NCI-H146 (cell line): Measurements from ENCODE around the gene SPATA33.
"Not testable (repeated sequence)": the region's sequence is repeated elsewhere in the genome, so short reads cannot be mapped to it uniquely, and the experiment has no call there.

ENCODE experiments used
- DNase-seq: peaks from one replicate; lab custom pipeline; 2025; lab: John Stamatoyannopoulos, UW

The SPATA33 gene

DNA sequence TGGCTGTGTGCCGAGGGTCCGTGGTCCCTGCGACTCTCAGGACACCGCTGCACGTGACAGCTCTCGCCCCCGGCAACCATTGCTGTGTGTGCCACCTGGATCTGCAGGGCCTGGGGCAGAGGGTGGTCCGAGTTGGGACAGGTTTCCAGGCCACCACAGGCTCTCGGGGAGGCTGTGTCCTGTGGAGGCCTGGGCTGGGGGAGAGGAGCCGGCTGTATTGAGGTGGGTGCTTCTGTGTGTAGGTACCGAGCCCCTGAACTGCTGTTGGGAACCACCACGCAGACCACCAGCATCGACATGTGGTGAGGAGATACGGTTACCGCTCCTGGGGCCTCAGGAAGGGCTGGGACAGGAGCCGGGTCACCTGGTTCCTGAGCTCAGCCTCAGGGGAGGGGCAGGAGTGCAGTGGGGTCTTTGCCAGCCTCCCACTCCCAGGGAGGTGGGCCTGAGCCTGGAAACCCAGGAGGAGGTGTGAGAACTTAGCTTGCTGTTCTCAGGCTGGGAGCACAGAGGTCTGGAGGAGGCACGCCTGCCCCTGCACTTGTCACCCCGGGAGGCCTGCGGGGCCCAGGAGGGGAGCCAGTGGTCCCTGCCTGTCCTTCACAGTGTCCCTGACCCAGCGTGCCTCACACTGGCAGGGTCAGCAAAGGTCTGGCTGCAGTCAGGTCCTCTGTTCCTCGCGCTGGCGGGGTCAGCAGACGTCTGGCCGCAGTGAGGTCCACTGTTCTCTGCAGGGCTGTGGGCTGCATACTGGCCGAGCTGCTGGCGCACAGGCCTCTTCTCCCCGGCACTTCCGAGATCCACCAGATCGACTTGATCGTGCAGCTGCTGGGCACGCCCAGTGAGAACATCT, 36.5 kb downstream of the SPATA33 start:
- DNase-seq, result no peak

GRCh38 chr16:89694784-89695085, 37.1 kb downstream of the SPATA33 start:
- not testable (repeated sequence) for DNase-seq

DNA sequence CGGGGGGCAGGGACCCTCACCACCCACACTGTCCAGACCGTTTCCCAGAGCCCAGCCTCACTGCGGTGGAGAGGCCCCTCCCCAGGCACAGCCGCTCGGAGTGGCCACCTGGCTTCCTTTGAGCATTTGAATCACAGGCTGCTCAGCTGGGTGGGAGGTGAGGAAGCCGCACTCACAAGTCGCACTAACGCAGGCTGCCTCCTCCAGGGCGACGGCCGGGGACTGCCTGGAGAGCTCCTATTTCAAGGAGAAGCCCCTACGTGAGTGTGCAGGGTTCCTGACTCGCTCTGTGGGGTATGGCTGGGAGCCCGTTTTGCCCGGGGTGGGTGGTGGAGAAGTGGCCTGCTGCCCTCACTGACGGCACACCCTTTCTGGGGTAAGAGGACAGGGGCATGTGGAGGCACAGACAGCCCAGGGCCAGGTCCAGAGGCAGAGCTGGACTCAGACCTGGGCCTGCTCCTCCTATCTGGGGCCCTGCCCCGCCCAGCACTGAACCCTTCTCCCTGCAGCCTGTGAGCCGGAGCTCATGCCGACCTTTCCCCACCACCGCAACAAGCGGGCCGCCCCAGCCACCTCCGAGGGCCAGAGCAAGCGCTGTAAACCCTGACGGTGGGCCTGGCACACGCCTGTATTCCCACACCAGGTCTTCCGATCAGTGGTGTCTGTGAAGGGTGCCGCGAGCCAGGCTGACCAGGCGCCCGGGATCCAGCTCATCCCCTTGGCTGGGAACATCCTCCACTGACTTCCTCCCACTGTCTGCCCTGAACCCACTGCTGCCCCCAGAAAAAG, 37.6 kb downstream of the SPATA33 start:
- DNase-seq, result no peak

GRCh38 chr16:89695875-89696669, 38.4 kb downstream of the SPATA33 start:
- no peak for DNase-seq

DNA sequence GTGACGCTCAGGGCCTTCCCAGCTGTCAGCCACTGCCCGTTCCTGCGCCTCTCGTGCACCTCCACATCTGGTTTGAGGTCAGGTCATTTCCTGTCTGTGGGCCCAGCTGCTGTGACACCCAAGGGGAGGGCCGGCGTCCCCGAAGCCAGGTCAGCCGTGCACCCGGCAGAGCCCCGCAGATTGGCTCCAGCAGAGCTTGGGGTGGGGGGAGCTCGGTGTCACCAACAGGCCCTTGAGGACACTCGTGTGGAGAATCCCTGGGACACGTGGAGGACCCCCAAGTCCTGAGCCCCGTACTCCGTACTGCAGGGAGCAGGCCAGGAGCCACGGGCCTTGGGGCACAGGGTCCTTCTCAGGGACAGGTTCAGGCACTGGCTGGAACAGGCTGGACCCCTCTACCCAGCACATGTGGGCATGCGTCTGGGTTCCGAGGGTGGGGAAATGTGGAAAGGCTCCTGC, 39.1 kb downstream of the SPATA33 start:
- no peak for DNase-seq

DNA sequence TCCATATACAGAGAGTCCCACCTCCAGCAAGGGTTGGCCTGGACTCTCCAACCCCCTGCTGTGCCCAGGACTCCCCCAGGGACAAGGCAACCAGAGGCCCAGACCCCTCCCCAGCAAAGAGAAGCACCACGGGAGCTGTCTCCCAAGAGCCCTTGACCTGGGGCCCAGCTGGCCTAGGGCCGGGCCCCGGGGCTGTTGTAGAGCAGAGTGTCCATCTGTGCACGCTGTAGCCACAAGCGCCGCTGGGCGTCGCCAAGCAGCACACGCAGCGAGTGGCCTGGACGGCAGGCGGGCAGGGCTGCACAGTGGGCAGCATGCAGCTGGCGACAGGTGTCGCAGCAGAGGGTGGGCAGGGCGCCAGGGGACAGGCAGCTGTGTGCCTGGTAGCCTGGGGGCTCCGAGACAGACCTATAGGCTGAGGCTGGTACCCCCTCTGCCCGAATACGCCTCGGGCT, 39.6 kb downstream of the SPATA33 start:
- DNase-seq, result no peak

DNA sequence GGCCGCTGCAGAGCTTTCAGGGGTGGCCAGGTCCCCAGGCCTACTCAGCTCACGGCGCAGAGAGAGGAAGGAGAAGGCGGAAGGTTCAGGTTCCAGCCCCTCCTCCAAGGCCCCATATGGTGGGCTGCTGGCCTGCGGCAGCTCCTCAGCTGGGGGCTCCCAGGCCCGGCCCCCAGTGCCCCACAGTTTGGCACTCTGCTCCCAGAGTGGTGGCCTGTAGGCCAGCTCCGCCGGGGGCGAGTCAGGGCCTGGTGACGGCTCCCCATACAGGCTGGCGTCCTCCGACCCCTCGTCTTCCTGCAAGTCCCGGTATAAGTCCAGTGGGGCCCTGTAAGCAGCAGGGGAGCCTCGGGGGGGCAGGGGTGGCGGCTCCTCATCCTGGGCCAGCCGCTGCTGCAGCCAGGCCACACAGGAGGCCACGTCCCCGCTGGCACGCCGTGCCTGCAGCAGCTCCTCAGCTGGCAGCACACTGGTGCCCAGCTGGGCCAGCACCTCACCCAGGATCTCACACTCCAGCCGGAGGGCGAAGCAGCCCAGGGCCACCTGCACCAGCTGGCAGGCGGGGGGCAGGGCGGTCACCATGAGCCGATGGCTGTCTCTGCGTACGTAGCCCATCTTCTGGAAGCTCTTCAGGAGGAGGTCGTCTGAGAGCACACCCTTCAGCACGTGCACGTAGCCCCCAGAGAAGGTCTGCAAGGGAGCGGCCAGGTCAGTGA, 40.1 kb downstream of the SPATA33 start:
- no peak for DNase-seq

DNA sequence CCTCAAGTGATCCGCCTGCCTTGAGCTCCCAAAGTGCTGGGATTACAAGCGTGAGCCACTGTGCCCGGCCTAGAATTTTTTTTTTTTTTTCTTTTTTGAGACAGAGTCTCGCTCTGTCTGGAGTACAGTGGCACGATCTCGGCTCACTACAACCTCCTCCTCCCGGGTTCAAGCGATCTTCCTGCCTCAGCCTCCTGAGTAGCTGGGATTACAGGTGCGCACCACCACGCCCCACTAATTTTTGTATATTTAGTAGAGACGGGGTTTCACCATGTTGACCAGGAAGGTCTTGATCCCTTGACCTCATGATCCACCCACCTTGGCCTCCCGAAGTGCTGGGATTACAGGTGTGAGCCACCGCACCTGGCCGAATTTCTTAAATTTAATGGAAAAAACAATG, 41.1 kb downstream of the SPATA33 start:
- DNase-seq, result not testable (repeated sequence)

GRCh38 chr16:89699629-89700099, 42.0 kb downstream of the SPATA33 start:
- not testable (repeated sequence) for DNase-seq

GRCh38 chr16:89700100-89700648, 42.5 kb downstream of the SPATA33 start:
- DNase-seq, result peak; percentile 99

GRCh38 chr16:89700649-89701424, 43.2 kb downstream of the SPATA33 start:
- DNase-seq, result peak; percentile 63

GRCh38 chr16:89701425-89702406, 44.1 kb downstream of the SPATA33 start, which contains the start of gene SPATA2L:
SPATA2L (minus strand) TSS chr16:89701705; CDS start chr16:89701232, 473 bp downstream.
- DNase-seq, result peak; percentile 96

- no peak for DNase-seq
Measured at GRCh38 chr16:89704281-89704680, 46.6 kb downstream of the SPATA33 start.

DNA sequence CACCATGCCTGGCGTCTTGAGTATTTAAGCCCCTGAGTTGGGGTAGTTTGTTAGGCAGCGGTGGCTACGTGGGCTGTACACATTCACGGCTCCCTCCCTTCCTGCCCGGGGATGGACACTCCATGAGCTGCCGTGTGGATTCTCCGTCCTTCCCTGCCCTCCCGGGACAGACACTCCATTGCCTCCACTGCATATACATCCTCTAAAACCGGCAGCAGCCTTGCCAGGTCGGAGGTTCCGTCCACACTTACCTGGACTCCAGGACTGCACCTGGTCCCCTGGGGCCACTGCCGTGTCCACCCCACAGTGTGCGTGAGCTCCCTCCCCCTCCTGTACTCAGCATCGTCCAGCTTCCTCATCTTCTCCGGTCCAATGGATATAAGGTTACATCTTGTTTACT, 47.4 kb downstream of the SPATA33 start:
- DNase-seq, result no peak

DNA sequence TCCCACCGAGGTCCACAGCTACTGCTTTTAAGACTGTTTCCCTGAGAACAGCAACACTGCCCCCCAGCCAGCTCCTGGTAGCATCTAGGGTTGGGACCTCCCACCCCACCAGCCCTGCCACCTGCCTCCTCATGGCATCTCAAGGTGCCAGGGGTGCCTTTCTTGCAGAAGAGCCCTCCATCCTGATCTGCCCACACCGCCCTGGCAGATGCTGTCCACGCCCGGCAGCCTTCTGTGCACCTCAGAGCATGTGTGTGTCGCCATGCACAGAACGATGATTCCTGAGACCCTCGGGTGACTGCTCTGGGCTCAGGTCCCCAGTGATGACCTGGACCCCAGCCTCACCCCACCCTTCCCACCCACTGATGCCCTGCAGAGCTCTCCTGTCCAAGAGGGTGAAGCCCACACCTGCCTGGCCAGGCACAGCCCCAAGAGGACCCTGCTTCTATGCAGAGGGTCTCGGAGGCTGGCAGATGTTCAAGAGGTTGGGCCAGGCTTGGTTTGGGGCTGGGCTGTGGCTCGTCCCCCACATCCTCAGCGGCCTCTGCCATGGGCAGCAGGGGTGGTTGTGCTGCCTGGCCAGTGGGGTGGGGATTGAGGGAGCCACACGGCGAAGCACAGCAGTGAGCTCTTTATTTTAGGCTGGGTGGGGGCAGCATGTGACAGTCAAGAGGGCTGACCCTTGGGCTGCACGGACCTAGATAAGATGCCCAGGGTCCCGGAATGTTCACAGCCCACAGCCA, 49.1 kb downstream of the SPATA33 start:
- DNase-seq, result no peak

DNA sequence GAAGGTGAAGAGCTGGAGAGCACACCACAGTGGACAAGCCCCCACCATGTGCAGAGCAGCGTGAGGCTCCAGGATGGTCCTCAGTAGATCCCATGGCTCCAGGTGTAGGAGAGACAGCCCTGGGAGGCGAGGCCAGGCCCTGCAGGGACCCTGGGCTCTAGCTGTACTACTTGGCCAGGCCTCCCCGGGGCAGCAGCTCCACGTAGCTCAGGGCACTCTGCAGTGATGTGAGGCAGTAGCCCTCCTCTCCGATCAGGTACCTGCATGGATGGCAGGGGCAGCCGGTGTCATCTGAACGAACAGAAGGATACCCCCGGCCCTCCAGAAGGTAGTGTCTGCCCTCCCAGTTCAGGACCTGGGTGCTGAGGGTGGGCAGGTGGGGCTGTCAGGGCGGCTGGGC, 50.1 kb downstream of the SPATA33 start:
- no peak for DNase-seq

- no peak for DNase-seq
Measured at GRCh38 chr16:89708481-89708931, 50.9 kb downstream of the SPATA33 start.

DNA sequence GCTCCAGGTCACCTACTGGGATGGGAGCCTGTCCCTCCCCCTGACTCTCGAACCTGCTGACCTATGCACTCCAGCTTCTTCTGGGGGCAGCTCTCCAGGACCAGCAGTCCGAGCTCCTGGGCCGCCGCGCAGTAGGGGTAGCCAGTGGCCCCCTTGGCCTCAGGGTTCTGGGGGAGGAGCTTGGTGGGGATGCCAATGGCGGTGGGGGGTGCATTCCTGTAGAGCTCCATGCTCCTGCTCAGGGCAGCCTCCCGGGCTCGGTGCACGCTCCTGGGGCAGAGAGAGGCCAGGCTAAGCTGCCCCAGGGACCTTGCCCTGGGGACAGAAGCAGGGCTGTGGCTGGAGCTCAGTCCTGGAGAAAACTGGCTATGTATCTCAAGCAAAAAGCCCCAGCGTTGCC, 51.5 kb downstream of the SPATA33 start:
- no peak for DNase-seq
